IMR-90 (cell line): ENCODE data around the gene FAM151A. TPM values are rescaled to one million over a fixed set of nuclear protein-coding genes. Genes with fewer than 3 reads are reported as not detected.

Source experiments
- ATAC-seq: fragments of 200-7000 bp; cut with Tn5 transposase; 2 replicates; pipeline ENCODE4 v1.9.1; 2020; ENCODE audit warnings: low read depth, mild to moderate bottlenecking, moderate library complexity
- BruUV-seq: library from RNA; stranded (reverse); fragments of 400-500 nt; replicated peaks from 2 replicates; lab custom pipeline; 2021; lab: Mats Ljungman, UMichigan
- CTCF ChIA-PET: fragments of 300-600 bp; formaldehyde crosslinking; extraction: SDS; loops from one replicate; lab custom pipeline; 2021; ENCODE audit warnings: antibody characterized with exemption; lab: Yijun Ruan, JAX
- POLR2A ChIA-PET: fragments of 300-600 bp; sonication (Branson Sonifier 250); formaldehyde crosslinking; loops from one replicate; lab custom pipeline; 2022; ENCODE audit warnings: antibody characterized with exemption; ENCODE audit not compliant: unreplicated experiment; lab: Charles Lee
- DNase-seq: peaks from one replicate; pipeline ENCODE4 v3.0.0; 2013
- H2AFZ ChIP-seq: replicated peaks from 2 replicates; pipeline ENCODE3; 2013; ENCODE audit warnings: low read length, mild to moderate bottlenecking; ENCODE audit not compliant: poor library complexity
- H2AK5ac ChIP-seq: 2 replicates; pipeline ENCODE4 v1.6.1; 2013; ENCODE audit warnings: low read depth, low read length, inconsistent platforms
- H2AK9ac ChIP-seq: replicated peaks from 2 replicates; pipeline ENCODE3; 2013; ENCODE audit warnings: mild to moderate bottlenecking, low read depth, low read length, moderate library complexity; ENCODE audit not compliant: poor library complexity
- H2BK120ac ChIP-seq: 2 replicates; pipeline ENCODE4 v1.6.1; 2013; ENCODE audit warnings: low read depth, low read length, inconsistent platforms
- H2BK15ac ChIP-seq: 3 replicates; pipeline ENCODE4 v1.6.1; 2013; ENCODE audit warnings: low read depth, low read length, inconsistent platforms
- H2BK20ac ChIP-seq: 2 replicates; pipeline ENCODE4 v1.6.1; 2013; ENCODE audit warnings: low read depth, mild to moderate bottlenecking, inconsistent platforms, low read length, moderate library complexity
- H2BK5ac ChIP-seq: 2 replicates; pipeline ENCODE4 v1.6.1; 2013; ENCODE audit warnings: mild to moderate bottlenecking, low read depth, low read length, inconsistent platforms; ENCODE audit not compliant: poor library complexity, severe bottlenecking
- H3K14ac ChIP-seq: replicated peaks from 2 replicates; pipeline ENCODE4 v1.6.1; 2013; ENCODE audit warnings: low read depth, low read length, inconsistent platforms
- H3K18ac ChIP-seq: 2 replicates; pipeline ENCODE4 v1.6.1; 2013; ENCODE audit warnings: low read depth, low read length, control low read depth
- H3K23ac ChIP-seq: 2 replicates; pipeline ENCODE4 v1.6.1; 2013; ENCODE audit warnings: low read depth, low read length, inconsistent platforms
- H3K27ac ChIP-seq: 2 replicates; pipeline ENCODE4 v1.5.1; 2013; ENCODE audit warnings: mild to moderate bottlenecking, control low read depth, low read length; ENCODE audit not compliant: insufficient read depth
- H3K27me3 ChIP-seq: 2 replicates; pipeline ENCODE4 v1.6.1; 2013; ENCODE audit warnings: low read length; ENCODE audit not compliant: control insufficient read depth, insufficient read depth
- H3K36me3 ChIP-seq: 2 replicates; pipeline ENCODE4 v1.6.1; 2013; ENCODE audit warnings: low read length, mixed read lengths; ENCODE audit not compliant: control insufficient read depth, insufficient read depth
- H3K4ac ChIP-seq: 2 replicates; pipeline ENCODE4 v1.6.1; 2013; ENCODE audit warnings: low read depth, low read length, inconsistent platforms
- H3K4me1 ChIP-seq: 2 replicates; pipeline ENCODE4 v1.6.1; 2013; ENCODE audit warnings: low read length, mixed read lengths; ENCODE audit not compliant: control insufficient read depth, insufficient read depth
- H3K4me2 ChIP-seq: 2 replicates; pipeline ENCODE4 v1.6.1; 2013; ENCODE audit warnings: low read depth, mild to moderate bottlenecking, control low read depth, low read length, moderate library complexity
- H3K4me3 ChIP-seq: 2 replicates; pipeline ENCODE4 v1.5.1; 2013; ENCODE audit warnings: low read depth, mild to moderate bottlenecking, control low read depth, low read length, moderate library complexity; ENCODE audit not compliant: insufficient read depth
- H3K56ac ChIP-seq: 2 replicates; pipeline ENCODE4 v1.6.1; 2013; ENCODE audit warnings: low read length, inconsistent platforms; ENCODE audit not compliant: insufficient read depth; ENCODE audit errors: extremely low read depth
- H3K79me1 ChIP-seq, 2 experiments: 2 replicates each; pipeline ENCODE4 v1.6.1; 2013; ENCODE audit warnings: low read length in 2 of 2, inconsistent platforms in 1 of 2, low read depth in 1 of 2
- H3K9ac ChIP-seq: 2 replicates; pipeline ENCODE4 v1.6.1; 2013; ENCODE audit warnings: low read depth, low read length, control low read depth
- H3K9me1 ChIP-seq: 2 replicates; pipeline ENCODE4 v1.6.1; 2013; ENCODE audit warnings: low read length, inconsistent platforms; ENCODE audit not compliant: insufficient read depth
- H3K9me3 ChIP-seq: 2 replicates; pipeline ENCODE4 v1.6.1; 2013; ENCODE audit warnings: low read length; ENCODE audit not compliant: control insufficient read depth, insufficient read depth
- H4K20me1 ChIP-seq: 2 replicates; pipeline ENCODE4 v1.6.1; 2013; ENCODE audit warnings: low read length, inconsistent platforms; ENCODE audit not compliant: insufficient read depth
- H4K5ac ChIP-seq: 2 replicates; pipeline ENCODE4 v1.6.1; 2013; ENCODE audit warnings: mild to moderate bottlenecking, low read depth, low read length, control low read depth
- H4K8ac ChIP-seq, 2 experiments: 2 replicates each; pipeline ENCODE4 v1.6.1; 2013; ENCODE audit warnings: low read depth in 2 of 2, low read length in 2 of 2, control low read depth in 1 of 2, inconsistent platforms in 1 of 2
- H4K91ac ChIP-seq: 2 replicates; pipeline ENCODE4 v1.6.1; 2013; ENCODE audit warnings: low read depth, low read length, inconsistent platforms; ENCODE audit not compliant: insufficient read depth
- BHLHE40 ChIP-seq: fragments of 150-350 bp; IDR thresholded peaks from 2 replicates; pipeline ENCODE4 v1.6.1; 2016; ENCODE audit warnings: mild to moderate bottlenecking, low read depth, low read length
- CEBPB ChIP-seq: IDR thresholded peaks from 2 replicates; pipeline ENCODE4 v1.6.1; 2012; ENCODE audit warnings: low read depth, low read length, improper control_type of control experiment
- CTCF ChIP-seq: conservative IDR thresholded peaks from 2 replicates; pipeline ENCODE4 v1.5.1; 2012; ENCODE audit warnings: mild to moderate bottlenecking, low read depth, low read length, improper control_type of control experiment
- ELK1 ChIP-seq: fragments of 150-350 bp; IDR thresholded peaks from 2 replicates; pipeline ENCODE4 v1.6.1; 2016; ENCODE audit warnings: low read depth, mild to moderate bottlenecking, low read length, moderate library complexity, borderline replicate concordance
- MAFK ChIP-seq: IDR thresholded peaks from 2 replicates; pipeline ENCODE4 v1.6.1; 2012; ENCODE audit warnings: low read depth, low read length, improper control_type of control experiment
- MAZ ChIP-seq: IDR thresholded peaks from 2 replicates; pipeline ENCODE4 v1.6.1; 2012; ENCODE audit warnings: low read depth, mild to moderate bottlenecking, low read length, improper control_type of control experiment, moderate library complexity, borderline replicate concordance
- NFE2L2 ChIP-seq: fragments of 150-350 bp; IDR thresholded peaks from 2 replicates; pipeline ENCODE4 v1.6.1; 2016; ENCODE audit warnings: low read depth, mild to moderate bottlenecking, low read length
- POLR2A ChIP-seq: IDR thresholded peaks from 2 replicates; pipeline ENCODE4 v1.6.1; 2012; ENCODE audit warnings: mild to moderate bottlenecking, low read depth, low read length
- RAD21 ChIP-seq: IDR thresholded peaks from 2 replicates; pipeline ENCODE4 v1.6.1; 2012; ENCODE audit warnings: low read length, improper control_type of control experiment
- RFX5 ChIP-seq: IDR thresholded peaks from 2 replicates; pipeline ENCODE4 v1.8.0; 2012; ENCODE audit warnings: low read depth, mild to moderate bottlenecking, low read length, moderate library complexity
- SMC3 ChIP-seq: fragments of 150-350 bp; IDR thresholded peaks from 2 replicates; pipeline ENCODE4 v1.6.1; 2016; ENCODE audit warnings: low read depth, mild to moderate bottlenecking, antibody characterized with exemption, low read length, moderate library complexity
- USF2 ChIP-seq: fragments of 150-350 bp; IDR thresholded peaks from 2 replicates; pipeline ENCODE4 v1.6.1; 2017; ENCODE audit warnings: mild to moderate bottlenecking, antibody characterized with exemption, low read length, low read depth
- WGBS, 2 experiments: methylation state at CpG; one replicate each; pipeline versions ENCODE4 v1.1.5 to v1.1.7; 2013; ENCODE audit warnings: missing lambda C conversion rate in 2 of 2; ENCODE audit not compliant: insufficient read length in 1 of 2; ENCODE audit errors: extremely low coverage in 2 of 2; 5-methylcytosine and 5-hydroxymethylcytosine counted together
- dilution Hi-C: fragments of 300-500 bp; cut with HindIII; formaldehyde crosslinking; loops from one replicate; pipeline ENCODE4 v1.14.3; 2018; ENCODE audit warnings: low sequenced_read_pairs; ENCODE audit not compliant: unreplicated experiment
- in situ Hi-C: fragments of 300-500 bp; cut with MboI; formaldehyde crosslinking; loops from 3 replicates; pipeline ENCODE4 v1.14.3; 2019; ENCODE audit warnings: low sequenced_read_pairs, inconsistent platforms, mixed read lengths
- intact Hi-C: fragments of 100-400 bp; cut with micrococcal nuclease; formaldehyde crosslinking; loops from 2 replicates; pipeline ENCODE4 v1.10.0; 2022
- polyA plus RNA-seq, 3 experiments: library from polyadenylated mRNA; depleted of rRNA; stranded (reverse); fragments of >200 nt; gene quantifications; 2 replicates each; pipeline ENCODE4 v1.2.3, GENCODE V29; 2012; ENCODE audit warnings: low replicate concordance in 1 of 3
- total RNA-seq: library from RNA; depleted of rRNA; stranded (reverse); fragments of >200 nt; gene quantifications from 2 replicates; pipeline ENCODE4 v1.2.3, GENCODE V29; 2012

The FAM151A gene
- total and polyA plus RNA-seq, 2 of the 4 experiments (the other 2 are of a cell fraction): not detected

- no peak for TF ChIP-seq USF2
- no peak for TF ChIP-seq CEBPB
Measured at GRCh38 chr1:54619749-54620148, 3.6 kb downstream of the FAM151A start (continued).

- Histone ChIP-seq H3K27ac (no peak overlapping the region), H2BK120ac (no peak overlapping the region), H2BK5ac (no peak overlapping the region), H3K4me1 (no peaks in the 10 kb centered on the region), H3K27me3 (peaks cover 33% of the 10 kb centered on the region), H4K8ac (no peak overlapping the region), H2AK9ac (no peak overlapping the region), H3K18ac (no peak overlapping the region), H3K79me1 (no peaks in the 10 kb centered on the region), H2AFZ (peak overlapping the region; percentile 47), H3K4me3 (no peak overlapping the region), H2BK20ac (no peak overlapping the region), H3K36me3 (no peaks in the 10 kb centered on the region), H4K91ac (no peak overlapping the region), H2BK15ac (no peak overlapping the region), H4K20me1 (no peaks in the 10 kb centered on the region), H3K56ac (no peak overlapping the region), H3K4ac (no peak overlapping the region), H3K9ac (no peak overlapping the region), H3K9me3 (no peaks in the 10 kb centered on the region), H3K14ac (no peak overlapping the region), H3K23ac (no peak overlapping the region), H3K4me2 (no peak overlapping the region), H3K9me1 (no peaks in the 10 kb centered on the region), H4K5ac (no peak overlapping the region), H2AK5ac (no peak overlapping the region)
- DNase-seq: no peak
- no TSS peak for BruUV-seq
- WGBS, 2 experiments: 33% methylated on average over 1 of the region's 13 CpGs; no CpG with 5 or more reads in 1 of the 2 experiments
- no peak for ATAC-seq
- POLR2A ChIA-PET: no interaction called here
- intact Hi-C loops (no loop called here), dilution Hi-C loops (no loop called here), in situ Hi-C loops (no loop called here)
- CTCF ChIA-PET: no interaction called here
- TF ChIP-seq MAFK: no peak
- no peak for TF ChIP-seq BHLHE40
- no peak for TF ChIP-seq NFE2L2
- no peak for TF ChIP-seq CTCF
- TF ChIP-seq POLR2A: no peak
- TF ChIP-seq RAD21: no peak
- TF ChIP-seq USF2: no peak
- no peak for TF ChIP-seq MAZ
- TF ChIP-seq ELK1: no peak
- no peak for TF ChIP-seq SMC3
- TF ChIP-seq RFX5: no peak
Measured at GRCh38 chr1:54615531-54616279, 7.6 kb downstream of the FAM151A start.
